Measurements from ENCODE around the gene AGPAT1. TPM values are rescaled to one million over a fixed set of nuclear protein-coding genes. Genes with fewer than 3 reads are reported as not detected.

AGPAT1 gene
- total and polyA plus RNA-seq, 2 of the 8 experiments (the other 6 are each of a cell fraction or from before 2014, with no cell fraction given), result 96.0 to 222 TPM

DNA sequence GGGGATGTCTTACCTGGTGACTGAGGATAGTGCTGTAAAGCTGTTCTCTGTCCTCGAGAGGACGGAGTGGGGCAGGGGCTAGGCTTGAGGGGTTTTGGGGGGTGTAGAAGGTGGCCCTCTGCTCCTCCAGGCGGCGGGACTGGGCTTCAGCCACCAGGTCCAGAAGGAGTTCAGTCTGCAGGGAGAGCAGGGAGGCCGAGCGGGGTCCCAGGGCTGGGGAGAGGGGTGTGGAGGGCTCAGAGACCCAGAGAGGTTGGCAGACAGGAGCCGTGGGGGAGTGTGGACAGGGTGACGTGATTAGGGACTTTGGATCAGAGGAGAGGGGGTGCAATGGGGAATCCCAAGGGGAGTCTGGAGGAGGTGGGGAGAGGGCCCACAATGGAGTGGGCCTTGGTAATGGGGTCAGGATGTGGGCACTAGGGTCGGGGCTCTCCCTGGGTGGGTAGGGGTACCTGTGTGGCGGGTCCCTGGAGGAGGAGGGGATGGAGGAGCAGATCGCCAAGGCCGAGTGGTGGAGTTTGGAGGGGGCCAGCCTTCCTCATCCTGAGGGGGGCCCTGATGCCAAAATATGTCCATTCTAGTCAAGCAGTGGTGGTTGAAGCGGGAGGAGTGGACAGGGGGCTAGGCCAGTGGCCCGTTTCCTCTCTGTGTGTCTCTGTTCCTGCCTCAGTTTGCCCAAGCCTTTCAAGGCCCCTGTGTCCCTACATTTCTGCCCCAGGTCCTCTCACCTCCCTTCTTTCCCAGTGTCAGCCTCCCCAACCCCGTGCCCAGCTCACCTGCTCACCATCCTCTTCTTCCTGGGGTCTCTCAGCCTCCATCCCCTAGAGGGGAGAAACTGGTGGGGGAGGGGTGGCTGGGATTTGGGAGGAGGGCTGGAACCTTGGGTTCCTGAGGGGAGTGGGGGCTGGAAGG, 16.1 kb upstream of the AGPAT1 start:
- ChIA-PET CTCF (ENCODE audit: partially characterized antibody) (interaction anchor here (1.0 to 2.5 kb wide), 7 partner anchors 13 to 779 kb away, joined by 3 to 12 read pairs (median 6); partner anchors contain the start of gene RNF5), POLR2A (ENCODE audit: partially characterized antibody) (interaction anchor here (1.0 to 13.3 kb wide), 8 partner anchors 12 to 780 kb away, joined by 3 to 194 read pairs (median 4); partner anchors contain the start of genes AGPAT1, EGFL8, PRRT1 and RNF5)
- TF ChIP-seq SP2 (IDR thresholded peaks at IDR 0.05; ENCODE audit: low read length), result no peak
- no peak for TF ChIP-seq NANOG (IDR thresholded peaks at IDR 0.05; ENCODE audit: insufficient read depth, low read depth, low read length, poor library complexity, severe bottlenecking)
- no peak for TF ChIP-seq CTBP2 (IDR thresholded peaks at IDR 0.05; ENCODE audit: borderline replicate concordance, insufficient read depth, insufficient read length, low read length)
- TF ChIP-seq BACH1 (IDR thresholded peaks at IDR 0.05; ENCODE audit: low read length), result no peak
- TF ChIP-seq SUZ12 (IDR thresholded peaks at IDR 0.05; ENCODE audit: low read length), result no peak
- no peak for TF ChIP-seq TAF7 (optimal IDR thresholded peaks at IDR 0.05; ENCODE audit: borderline replicate concordance, low read depth, low read length)
- TF ChIP-seq RBBP5 (IDR thresholded peaks at IDR 0.05; ENCODE audit: borderline replicate concordance, low read depth, low read length), result no peak
- TF ChIP-seq, protein P1, sequence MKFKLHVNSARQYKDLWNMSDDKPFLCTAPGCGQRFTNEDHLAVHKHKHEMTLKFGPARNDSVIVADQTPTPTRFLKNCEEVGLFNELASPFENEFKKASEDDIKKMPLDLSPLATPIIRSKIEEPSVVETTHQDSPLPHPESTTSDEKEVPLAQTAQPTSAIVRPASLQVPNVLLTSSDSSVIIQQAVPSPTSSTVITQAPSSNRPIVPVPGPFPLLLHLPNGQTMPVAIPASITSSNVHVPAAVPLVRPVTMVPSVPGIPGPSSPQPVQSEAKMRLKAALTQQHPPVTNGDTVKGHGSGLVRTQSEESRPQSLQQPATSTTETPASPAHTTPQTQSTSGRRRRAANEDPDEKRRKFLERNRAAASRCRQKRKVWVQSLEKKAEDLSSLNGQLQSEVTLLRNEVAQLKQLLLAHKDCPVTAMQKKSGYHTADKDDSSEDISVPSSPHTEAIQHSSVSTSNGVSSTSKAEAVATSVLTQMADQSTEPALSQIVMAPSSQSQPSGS (IDR thresholded peaks at IDR 0.05; ENCODE audit: low read length), result no peak

More for the DNA sequence above, 16.1 kb upstream of the AGPAT1 start:
- Histone ChIP-seq H2BK15ac (ENCODE audit: low read length) (peak overlapping the region; percentile 98), H3K4me3 (ENCODE audit: extremely low read depth in 1 of 4, insufficient read depth in 2 of 4, low read depth in 3 of 4, low read length in 4 of 4) (peak overlapping the region in 1 of 4 experiments; percentile 42; a peak in 1 of 8 replicates), H4K5ac (ENCODE audit: insufficient read length, low read depth, low read length) (peak overlapping the region; percentile 54), H3K9ac (replicated peaks in 1 of 4; ENCODE audit: extremely low read depth in 1 of 4, low read depth in 3 of 4, low read length in 3 of 4) (no peak overlapping the region), H3K23ac (ENCODE audit: insufficient read length) (no peak overlapping the region), H3K56ac (replicated peaks; ENCODE audit: insufficient read length, low read depth, low read length) (no peak overlapping the region), H3K4ac (replicated peaks; ENCODE audit: insufficient read length, low read depth, low read length) (no peak overlapping the region), H3K79me2 (ENCODE audit: control insufficient read depth in 1 of 2, insufficient read depth in 2 of 2, low read length in 2 of 2) (peaks cover 0 to 13% of the 10 kb centered on the region in 2 experiments; a peak in 2 of 4 replicates), H3K27ac (ENCODE audit: low read depth, low read length) (no peak overlapping the region), H3K23me2 (ENCODE audit: low read depth, low read length) (peaks cover 11% of the 10 kb centered on the region), H3K18ac (ENCODE audit: extremely low read depth, low read length) (peak overlapping the region; percentile 48), H3K27me3 (replicated peaks in 1 of 4; ENCODE audit: control insufficient read depth in 3 of 4, extremely low read depth in 1 of 4, insufficient read depth in 3 of 4, low read length in 3 of 4) (no peaks in the 10 kb centered on the region), H2BK5ac (ENCODE audit: low read depth, low read length) (peak overlapping the region; percentile 90; the same call in 1 of the 2 replicates), H3K14ac (ENCODE audit: insufficient read length) (no peak overlapping the region), H2BK12ac (ENCODE audit: low read depth, low read length) (peak overlapping the region; percentile 94; the same call in 1 of the 2 replicates), H2BK120ac (replicated peaks; ENCODE audit: low read depth, low read length) (peak overlapping the region; percentile 88), H2BK20ac (ENCODE audit: low read length) (peak overlapping the region; percentile 72; the same call in 1 of the 2 replicates), H3K9me3 (ENCODE audit: insufficient read depth in 2 of 2, low read depth in 1 of 2, low read length in 1 of 2) (no peaks in the 10 kb centered on the region), H2AK5ac (ENCODE audit: low read depth, low read length) (peak overlapping the region; percentile 40), H3K4me2 (ENCODE audit: insufficient read depth in 1 of 2, low read depth in 2 of 2, low read length in 2 of 2) (peak overlapping the region in 1 of 2 experiments; percentile 51; a peak in 3 of 4 replicates), H4K91ac (replicated peaks; ENCODE audit: insufficient read length, low read length) (peak overlapping the region; percentile 76), H3K79me1 (ENCODE audit: low read depth, low read length) (peaks cover 2% of the 10 kb centered on the region; the same call in 1 of the 2 replicates), H3K36me3 (ENCODE audit: control insufficient read depth in 2 of 4, insufficient read depth in 4 of 4, low read length in 3 of 4) (peaks cover 1 to 13% (median 9%) of the 10 kb centered on the region in 4 experiments; a peak in 7 of 8 replicates), H4K20me1 (replicated peaks in 1 of 2; ENCODE audit: control insufficient read depth in 1 of 2, insufficient read depth in 2 of 2, low read length in 2 of 2) (no peaks in the 10 kb centered on the region), H2AFZ (ENCODE audit: low read length) (no peak overlapping the region), H4K8ac (ENCODE audit: extremely low read depth, insufficient read depth, low read length) (peak overlapping the region; percentile 54), H3K4me1 (replicated peaks in 1 of 4; ENCODE audit: control insufficient read depth in 3 of 4, insufficient read depth in 4 of 4, low read length in 3 of 4) (peaks cover 8 to 40% (median 23%) of the 10 kb centered on the region in 4 experiments)
- DNase-seq (ENCODE audit: low read depth in 1 of 2, low spot score in 2 of 2), result no peak
- 84% methylated on average over 13 of the region's 15 CpGs; no CpG with 5 or more reads in 1 of the 2 experiments for WGBS, 2 experiments (ENCODE audit: extremely low coverage in 1 of 2, insufficient coverage in 1 of 2, insufficient read length in 1 of 2, insufficient replicate concordance in 2 of 2, low coverage in 1 of 2, low lambda C conversion rate in 2 of 2, missing lambda C conversion rate in 1 of 2)
- no peak for FAIRE-seq
